Measurements from ENCODE around the gene GAS2L3.
"Not testable (repeated sequence)": the region's sequence is repeated elsewhere in the genome, so short reads cannot be mapped to it uniquely, and the experiment has no call there.

The GAS2L3 gene

DNA sequence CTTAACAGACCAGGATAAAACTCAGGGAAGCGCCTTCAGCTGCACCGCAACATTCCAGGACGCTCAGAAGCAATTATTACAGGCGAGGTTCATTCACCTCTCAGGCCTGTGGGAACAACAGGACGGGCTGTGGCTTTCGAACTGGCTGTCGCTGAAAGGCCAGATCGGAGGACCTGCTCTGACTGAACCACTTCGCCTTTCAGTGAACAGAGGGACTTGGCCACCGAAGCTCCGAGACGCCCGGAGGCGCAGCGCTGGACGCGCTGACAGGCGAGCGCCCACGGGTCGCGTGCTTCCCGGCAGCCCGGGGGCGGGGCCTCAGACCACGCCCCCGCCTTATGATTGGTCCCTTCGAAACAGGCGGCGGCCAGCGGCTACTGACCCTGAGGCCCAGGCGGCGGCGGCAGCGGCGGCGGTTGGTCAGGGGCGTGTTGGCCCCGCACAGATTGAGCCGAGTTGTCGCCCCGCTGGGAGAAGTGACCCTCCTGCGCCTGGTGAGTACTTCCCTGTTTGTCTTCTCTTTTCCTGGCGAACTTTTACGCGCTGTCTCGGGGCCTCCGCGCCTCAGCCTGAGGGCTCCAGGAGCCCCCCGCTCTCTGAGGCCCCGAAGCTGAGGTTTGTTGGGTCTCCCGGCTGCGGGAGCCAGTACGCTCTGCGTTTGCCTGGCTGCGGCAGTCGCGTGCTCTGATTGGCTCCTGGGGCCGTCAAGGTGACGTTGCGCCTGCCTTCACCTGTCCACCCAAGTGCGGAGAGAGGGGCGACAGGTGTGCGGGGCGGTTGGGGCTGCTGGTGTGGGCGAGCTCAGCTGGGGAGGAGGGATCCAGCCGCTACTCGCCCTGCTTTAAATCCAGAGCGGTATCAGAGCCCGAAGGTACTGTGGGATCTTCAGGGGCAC lies at the start of gene GAS2L3:
TSS of gene GAS2L3 (plus strand) at position 393 of the 895 bp plus-strand sequence. CDS start 21,221 bp downstream, outside the sequence.
- DNase-seq (ENCODE audit: low read depth, low spot score): peak; percentile 59

DNA sequence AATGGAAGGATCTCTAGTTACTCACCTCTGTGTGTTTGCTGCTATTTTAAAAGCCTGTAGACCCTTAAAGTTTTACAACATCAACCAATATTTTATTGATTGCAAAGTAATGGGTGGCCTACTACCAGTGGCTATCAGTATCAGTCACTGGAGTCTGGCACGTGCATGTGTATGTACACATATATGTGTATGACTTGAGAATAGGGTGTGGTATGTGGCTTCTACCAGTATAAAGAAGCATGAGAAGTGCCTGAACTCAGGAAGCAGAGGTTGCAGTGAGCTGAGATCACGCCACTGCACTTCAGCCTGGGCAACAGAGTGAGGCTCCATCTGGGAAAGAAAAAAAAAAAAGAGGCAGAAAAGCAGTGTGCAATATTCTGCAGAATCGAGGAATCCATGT lies 45.5 kb upstream of the GAS2L3 start:
- no peak for DNase-seq (ENCODE audit: low read depth, low spot score)

DNA sequence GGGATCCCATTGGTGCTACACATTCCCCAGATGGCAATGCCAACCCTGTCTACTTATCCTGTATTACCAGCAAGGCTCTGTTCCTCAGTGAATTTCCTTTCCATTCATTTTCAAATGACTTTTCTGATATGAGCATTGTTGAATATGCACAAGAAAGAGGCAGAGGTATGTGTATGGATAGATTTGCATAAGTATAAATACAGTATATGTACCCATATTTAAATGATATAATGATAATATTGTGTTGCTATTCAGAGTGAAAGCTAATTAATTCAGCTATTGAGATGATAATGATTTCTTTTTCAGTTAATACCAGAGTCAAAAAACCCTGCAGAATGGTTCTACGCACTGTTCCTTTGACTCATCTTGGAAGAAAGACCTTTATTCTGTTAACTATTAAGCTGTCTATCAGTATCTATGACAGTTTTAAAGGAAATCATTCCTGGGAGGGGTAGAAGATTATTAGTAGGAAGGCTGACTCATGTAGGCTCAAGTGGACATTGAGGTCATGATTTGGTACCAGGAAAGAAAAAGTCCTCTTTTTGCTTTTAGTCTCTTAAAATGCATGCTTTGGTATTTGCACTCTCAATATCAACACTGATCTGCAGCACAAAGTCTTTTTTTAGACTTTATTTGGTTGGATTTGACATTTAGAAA lies 44.9 kb upstream of the GAS2L3 start:
- DNase-seq (ENCODE audit: low read depth, low spot score): no peak

DNA sequence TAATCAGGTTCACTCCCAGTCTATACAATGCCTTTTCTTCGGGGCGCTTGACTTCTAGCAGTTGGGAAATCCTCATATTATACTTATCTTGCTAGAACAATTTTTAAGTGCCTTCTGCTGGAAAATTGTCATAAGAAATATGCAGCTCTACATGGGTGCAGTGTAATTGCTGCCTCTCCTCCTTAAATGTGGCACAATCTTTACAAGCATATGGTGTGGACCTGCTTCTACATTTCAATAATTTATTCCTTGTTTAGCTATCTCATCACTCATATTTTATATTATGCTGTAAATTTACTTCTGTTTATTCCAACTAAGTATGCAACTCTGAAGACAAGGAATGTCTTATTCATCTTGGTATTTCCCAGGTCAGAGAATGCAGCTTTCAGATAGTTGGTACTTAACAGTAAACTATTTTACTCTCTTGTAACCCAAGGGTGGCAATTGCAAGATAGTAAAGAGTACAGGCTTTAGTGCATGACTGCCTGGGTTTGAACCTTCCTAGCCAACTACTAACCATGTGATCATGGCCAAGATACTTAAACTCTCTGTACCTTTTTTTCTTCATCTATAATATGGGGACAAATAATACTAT lies 43.6 kb upstream of the GAS2L3 start:
- no peak for DNase-seq (ENCODE audit: low read depth, low spot score)

DNA sequence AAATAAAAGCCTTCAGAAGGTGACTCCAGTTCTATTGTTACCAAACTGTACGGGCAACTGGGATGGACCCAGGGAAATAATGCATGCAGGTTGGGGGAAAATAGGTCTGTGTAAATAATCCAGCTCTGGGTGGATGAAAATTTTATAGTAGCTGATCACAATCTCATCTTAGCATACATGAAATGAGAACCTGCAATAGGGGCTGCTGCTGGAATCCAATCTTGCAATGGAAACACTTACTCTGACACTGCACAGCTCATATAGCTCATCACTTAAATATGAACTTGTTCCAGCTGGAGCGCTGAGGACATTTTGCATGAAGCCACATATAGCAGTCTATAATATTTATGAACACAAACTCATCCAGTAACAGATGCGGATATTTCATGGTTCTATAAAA lies 40.1 kb upstream of the GAS2L3 start:
- DNase-seq (ENCODE audit: low read depth, low spot score): no peak

DNA sequence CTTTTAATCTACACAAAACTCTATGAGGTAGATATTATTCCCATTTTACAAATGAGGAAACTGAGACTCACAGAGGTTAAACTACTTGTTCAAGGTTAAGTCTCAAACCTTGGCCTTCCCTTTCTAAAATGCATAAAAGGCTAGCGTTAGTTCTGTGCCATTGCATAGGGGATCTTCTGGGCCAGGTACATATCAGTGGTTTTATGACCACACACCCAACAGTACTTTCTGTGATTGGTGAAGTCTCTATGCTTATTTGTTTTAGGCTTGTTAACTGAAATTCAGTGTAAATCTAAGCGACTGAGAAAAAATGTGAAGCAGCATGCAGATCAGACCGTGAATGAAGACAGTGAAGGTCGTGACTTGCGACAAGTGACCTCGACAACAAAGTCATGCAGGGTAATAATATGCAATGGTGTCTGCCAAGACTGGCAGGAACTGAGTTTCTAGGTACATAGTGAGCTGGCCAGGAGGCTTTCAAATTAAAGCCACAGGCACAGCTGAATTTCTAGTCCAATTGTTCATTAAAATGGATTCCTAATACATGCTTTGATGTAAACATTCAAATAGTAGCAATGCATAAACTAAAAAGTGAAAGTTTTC lies 38.8 kb upstream of the GAS2L3 start:
- no peak for DNase-seq (ENCODE audit: low read depth, low spot score)

DNA sequence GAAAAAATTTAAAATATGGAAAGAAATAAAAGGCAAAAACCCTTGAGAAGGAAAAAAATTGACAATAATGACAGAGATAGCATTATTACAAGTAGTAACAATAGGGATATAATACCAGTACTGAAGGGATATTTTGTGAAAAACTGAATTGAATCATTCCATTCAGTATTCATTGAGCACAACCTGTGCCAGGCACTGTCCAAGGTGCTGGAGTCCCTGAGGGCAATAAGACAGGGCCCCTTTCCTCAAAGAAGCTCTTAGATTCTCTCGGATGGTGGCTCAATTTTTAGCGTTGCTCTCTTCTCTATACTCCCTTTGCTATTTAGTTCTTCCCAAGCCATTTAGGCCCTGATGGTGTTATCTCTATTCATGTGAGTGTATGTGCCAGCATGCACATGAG lies 34.3 kb upstream of the GAS2L3 start:
- DNase-seq (ENCODE audit: low read depth, low spot score): no peak

DNA sequence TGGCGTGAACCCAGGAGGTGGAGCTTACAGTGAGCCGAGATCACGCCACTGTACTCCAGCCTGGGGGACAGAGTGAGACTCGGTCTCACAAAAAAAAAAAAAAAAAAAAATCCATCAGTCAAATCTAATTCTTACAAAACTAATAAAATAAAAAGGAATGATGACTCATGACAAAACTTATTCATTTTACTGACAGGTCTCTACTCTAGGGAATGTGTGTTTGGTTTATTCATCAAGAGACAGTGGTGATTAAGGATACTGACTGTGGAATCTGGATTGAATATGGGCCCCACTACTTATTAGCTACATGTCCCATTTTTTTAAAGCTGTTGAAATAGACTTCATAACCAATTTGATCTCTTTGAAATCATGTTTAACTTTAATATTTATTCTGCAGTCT lies 29.3 kb upstream of the GAS2L3 start:
- DNase-seq (ENCODE audit: low read depth, low spot score): no peak

DNA sequence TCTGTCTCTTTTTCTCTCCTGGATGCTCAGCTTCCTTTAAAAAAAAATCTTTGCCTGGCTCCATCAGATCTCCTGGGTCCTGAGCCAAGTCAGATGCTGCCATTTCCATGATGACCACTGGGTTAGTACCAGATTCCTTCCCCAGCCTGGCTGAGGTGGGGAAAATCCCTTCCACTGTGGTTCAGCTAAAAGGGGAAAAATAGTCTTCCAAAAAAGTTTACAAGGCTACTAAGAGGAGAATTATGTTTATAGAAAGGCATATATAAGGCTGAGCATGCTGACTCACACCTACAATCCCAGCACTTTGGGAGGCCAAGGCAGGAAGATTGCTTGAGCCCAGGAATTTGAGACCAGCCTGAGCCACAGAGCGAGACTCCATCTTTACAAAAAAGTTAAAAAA lies 28.4 kb upstream of the GAS2L3 start:
- DNase-seq (ENCODE audit: low read depth, low spot score): no peak

DNA sequence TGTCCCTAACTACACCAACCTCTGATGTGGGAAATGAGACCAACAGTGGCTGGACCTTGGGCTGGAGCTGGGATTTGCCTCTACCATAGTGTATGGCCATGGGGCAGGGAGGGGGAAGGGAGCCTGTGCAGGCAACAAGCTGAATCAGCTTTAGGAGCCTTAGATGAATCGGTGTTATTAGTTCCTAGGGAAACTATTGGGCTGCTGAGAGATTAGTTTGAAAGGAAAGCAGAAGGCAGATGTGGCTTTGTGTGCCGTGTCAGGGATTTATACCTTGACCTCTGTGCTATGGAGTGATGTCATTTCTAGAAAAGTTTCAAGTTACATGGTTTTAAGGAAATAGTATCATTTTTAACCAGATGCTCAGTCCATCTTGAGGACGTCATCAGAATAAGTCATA lies 19.5 kb upstream of the GAS2L3 start:
- no peak for DNase-seq (ENCODE audit: low read depth, low spot score)

DNA sequence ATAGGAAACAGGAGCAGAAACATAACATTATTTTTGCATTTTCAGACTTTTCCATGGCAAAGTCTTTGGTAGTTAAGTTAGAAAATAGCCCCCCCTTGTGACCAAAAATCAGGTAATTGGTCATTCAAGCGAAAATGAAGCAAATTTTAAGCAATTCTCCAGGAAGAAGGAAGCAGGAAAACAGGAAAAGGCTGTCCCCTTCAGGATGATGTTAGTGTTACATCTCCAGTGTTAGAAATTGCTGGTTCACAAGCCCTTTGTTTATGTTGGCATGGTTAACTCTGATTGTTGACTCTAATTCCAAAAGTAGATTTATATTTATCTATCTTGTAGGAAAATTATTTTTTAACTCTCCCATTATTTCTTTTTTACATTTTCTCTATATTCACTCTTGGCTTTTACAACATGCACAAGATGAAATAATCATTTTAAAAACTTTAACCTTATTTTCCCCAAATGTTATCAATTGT lies 18.8 kb upstream of the GAS2L3 start:
- DNase-seq (ENCODE audit: low read depth, low spot score): peak; percentile 79

DNA sequence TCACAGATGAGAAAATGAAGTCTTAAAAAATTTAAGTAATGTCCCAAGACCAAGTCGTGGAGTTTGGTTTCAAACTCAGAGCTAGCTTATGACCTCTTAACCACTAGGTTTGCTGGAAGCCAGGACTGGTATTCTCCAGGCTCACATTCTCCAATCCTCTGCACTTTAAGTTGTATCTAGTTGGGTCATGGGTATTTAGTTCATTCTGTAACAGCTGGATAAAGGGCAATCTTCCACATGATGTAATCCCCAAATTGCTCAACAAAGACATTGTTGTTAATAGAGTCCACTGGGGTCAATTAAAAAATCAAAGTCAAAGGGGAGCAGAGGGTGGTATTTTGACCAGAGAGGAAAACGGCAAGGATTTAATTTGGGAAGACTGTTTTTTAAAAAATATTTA lies 17.8 kb upstream of the GAS2L3 start:
- no peak for DNase-seq (ENCODE audit: low read depth, low spot score)

DNA sequence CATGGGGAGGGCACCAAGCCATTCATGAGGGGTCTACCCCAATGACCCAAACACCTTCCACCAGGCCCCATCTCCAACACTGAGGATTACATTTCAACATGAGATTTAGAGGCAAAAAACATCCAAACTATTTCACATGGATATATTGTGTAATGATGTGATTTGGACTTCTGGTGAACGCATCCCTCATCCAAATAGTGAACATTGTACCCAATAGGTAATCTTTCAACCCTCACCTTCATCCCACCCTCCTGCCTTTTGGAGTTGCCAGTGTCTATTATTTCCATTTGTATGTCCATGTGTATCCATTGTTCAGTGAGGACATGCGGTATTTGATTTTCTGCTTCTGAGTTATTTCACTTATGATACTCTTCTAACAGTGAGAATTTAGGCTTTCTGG lies 16.1 kb upstream of the GAS2L3 start:
- DNase-seq (ENCODE audit: low read depth, low spot score): no peak

DNA sequence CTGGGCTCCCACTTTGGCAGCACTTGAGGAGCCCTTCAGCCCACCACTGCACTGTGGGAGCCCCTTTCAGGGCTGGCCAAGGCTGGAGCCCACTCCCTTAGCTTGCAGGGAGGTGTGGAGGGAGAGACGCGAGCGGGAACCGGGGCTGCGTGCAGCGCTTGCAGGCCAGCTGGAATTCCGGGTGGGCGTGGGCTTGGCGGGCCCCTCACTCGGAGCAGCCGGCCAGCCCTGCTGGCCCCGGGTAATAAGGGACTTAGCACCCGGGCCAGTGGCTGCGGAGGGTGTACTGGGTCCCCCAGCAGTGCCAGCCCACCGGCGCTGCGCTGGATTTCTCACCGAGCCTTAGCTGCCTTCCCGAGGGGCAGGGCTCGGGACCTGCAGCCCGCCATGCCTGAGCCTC lies 14.2 kb upstream of the GAS2L3 start:
- not testable (repeated sequence) for DNase-seq (ENCODE audit: low read depth, low spot score)

DNA sequence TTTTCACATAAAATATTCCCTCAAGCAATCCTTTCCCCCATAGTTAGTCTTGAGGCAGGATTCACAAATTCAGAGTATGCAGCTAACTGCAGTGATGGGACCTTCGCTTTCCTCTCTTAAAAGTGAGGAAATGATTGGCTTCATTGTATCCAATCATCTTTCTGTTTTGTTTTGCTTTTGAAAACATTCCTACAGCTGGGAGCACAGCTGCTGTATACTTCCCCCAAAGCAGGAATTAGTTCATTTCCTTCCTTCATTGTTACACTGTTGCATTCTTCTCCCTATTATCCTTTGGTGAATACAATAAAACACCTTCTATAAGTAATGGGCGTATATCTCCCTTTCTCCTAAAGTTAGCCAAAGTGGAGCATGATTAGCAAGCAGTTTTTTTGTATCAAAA lies 9.4 kb upstream of the GAS2L3 start:
- DNase-seq (ENCODE audit: low read depth, low spot score): no peak

DNA sequence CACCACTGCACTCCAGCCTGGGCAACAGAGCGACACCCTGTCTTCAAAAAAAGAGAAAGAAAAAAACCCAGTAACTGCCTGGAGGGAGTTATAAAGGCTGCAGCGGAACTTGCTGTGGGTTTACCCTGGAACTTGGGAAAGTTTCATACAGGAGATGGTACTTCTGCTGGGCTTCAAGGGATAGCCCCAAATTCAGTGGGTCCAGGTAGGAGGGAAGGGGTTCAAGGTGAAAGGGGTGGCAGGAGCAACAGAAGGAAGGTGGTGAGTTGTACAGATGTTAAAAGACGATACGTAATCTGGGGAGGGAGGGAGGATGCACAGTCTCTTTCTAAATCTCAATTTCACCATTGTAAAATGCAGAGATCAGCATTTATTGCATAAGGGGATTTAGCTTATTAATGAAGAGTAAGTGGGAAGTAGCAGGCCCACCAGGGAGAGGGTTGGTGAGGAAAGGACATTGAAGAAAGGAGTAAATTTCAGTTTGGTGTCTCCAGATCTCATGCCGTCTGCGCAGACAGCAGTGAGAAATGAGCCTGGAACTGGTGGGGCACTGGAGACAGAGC lies 8.5 kb upstream of the GAS2L3 start:
- DNase-seq (ENCODE audit: low read depth, low spot score): no peak

DNA sequence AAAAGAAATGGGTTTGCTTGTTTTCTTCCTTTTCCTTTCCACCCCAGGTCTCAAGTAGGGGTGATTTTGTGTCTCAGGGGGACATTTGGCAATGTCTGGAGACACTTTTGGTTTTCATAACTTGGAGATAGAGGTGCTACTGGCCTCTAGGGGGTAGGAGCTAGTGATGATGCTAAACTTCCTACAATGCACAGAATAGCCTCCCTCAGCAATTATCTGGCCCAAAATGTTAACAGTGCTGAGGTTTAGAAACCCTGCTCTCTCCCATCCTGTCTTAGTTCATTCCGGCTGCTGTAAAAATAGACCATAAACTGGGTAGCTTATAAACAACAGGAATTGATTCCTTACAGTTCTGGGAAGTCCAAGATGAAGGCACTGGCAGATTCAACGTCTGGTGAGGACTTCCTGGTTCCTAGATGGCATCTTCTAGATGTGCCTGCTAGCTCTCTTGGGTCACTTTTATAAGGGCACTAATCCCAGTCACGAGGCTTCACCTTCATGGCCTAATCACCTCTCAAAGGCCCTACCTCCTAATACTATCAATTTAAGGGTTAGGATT lies 7.4 kb upstream of the GAS2L3 start:
- no peak for DNase-seq (ENCODE audit: low read depth, low spot score)

DNA sequence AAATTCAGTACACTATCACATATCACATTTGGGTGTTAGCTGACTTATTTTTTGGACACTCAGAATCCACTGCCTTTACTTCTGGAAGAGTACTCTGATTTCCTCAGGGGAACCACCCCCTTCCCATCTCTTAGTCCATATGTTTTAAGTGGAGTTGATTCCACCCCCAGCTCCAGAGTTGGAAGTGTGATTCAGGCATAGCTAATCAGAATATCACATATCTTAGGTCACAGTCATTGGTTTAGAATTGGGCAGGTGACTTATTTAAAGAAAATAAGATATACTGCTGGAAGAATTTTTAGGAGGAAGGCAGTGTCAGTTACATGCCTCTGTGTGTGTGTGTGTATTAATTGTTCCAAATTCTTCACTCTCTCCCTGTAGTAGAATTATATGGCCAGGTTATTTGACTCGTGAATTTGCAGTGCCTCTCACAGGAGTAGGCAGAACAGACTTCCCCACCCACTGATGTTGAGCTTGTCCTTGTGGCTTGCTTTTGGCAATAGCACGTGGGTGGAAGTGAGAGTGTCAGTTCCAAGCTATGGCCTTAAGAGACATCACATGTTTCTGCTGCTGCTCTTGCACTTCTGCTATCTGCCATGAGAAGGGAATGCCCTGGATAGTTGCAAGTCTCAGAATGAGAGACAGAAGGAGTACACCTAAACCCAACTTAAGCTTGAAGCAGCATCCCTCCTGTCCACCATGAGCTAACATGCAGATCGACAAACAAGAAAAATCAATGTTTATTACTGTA lies 6.4 kb upstream of the GAS2L3 start:
- DNase-seq (ENCODE audit: low read depth, low spot score): no peak

DNA sequence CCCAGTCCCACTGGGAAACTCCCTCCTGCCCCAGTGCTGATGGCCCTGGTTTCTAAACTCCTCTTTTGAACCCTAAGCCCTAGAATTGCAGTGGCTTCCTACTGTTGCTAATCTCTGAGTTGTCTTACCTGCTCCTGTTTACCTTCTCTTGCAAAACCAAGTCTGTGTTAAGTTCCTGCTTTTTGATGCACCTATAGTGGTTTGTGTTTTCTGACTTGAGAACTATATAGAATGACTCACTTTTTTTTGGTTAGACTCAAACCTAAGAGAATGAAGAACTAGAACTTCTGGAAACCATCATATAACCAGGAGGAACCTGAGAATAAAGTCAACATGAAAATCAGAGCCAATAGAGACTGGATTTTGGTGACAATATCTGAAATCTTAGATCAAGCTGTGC lies 5.5 kb upstream of the GAS2L3 start:
- no peak for DNase-seq (ENCODE audit: low read depth, low spot score)

DNA sequence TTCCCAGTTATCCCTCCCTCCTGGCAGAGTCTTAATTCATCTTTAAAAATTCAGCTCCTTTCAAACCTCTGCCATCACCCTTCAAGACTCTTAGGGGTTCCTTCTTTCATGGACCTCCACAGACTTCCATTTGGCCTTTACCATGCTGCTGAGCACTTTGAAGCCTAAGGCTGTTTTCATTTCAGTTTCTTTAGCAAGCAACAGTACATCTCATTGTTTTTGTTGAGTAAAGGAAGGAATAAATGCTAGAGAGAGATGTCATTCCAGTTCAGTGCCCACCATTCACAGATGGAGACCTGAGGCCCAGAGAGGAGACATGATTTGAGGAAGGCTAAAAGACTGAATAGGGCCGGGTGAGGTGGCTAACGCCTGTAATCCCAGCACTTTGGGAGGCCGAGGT lies 1.3 kb upstream of the GAS2L3 start:
- DNase-seq (ENCODE audit: low read depth, low spot score): no peak
